GM12878 (cell line): ENCODE measurements around the gene MRPL2. TPM values are rescaled to one million over a fixed set of nuclear protein-coding genes. Genes with fewer than 3 reads are reported as not detected.

ENCODE experiments used
- CBFB ChIP-seq: IDR thresholded peaks from 2 replicates; pipeline ENCODE4 v1.6.1; 2016; ENCODE audit warnings: antibody characterized with exemption, low read depth
- EED ChIP-seq: sonication (generic); IDR thresholded peaks from 2 replicates; pipeline ENCODE4 v1.6.1; 2016; ENCODE audit warnings: antibody characterized with exemption, low read depth
- MEF2B ChIP-seq: fragments of 450-650 bp; IDR thresholded peaks from 2 replicates; pipeline ENCODE4 v1.6.1; 2018; ENCODE audit warnings: mild to moderate bottlenecking, moderate library complexity; ENCODE audit not compliant: partially characterized antibody, poor library complexity, severe bottlenecking
- MTA2 ChIP-seq: fragments of 450-650 bp; IDR thresholded peaks from 2 replicates; pipeline ENCODE4 v1.6.1; 2016; ENCODE audit warnings: low read depth, mild to moderate bottlenecking, moderate library complexity
- NFXL1 ChIP-seq: fragments of 450-650 bp; IDR thresholded peaks from 2 replicates; pipeline ENCODE4 v1.6.1; 2017; ENCODE audit warnings: antibody characterized with exemption, mild to moderate bottlenecking, borderline replicate concordance
- NFYB ChIP-seq: IDR thresholded peaks from 2 replicates; pipeline ENCODE4 v1.6.1; 2011; ENCODE audit warnings: low read depth, mild to moderate bottlenecking, low read length, improper control_type of control experiment, moderate library complexity; ENCODE audit not compliant: insufficient read depth
- NR2C2 ChIP-seq: IDR thresholded peaks from 2 replicates; pipeline ENCODE4 v1.6.1; 2011; ENCODE audit warnings: borderline replicate concordance, low read depth; ENCODE audit not compliant: control insufficient read depth, insufficient read length
- PAX5 ChIP-seq: IDR thresholded peaks from 2 replicates; pipeline ENCODE4 v1.6.1; 2011; ENCODE audit warnings: low read depth, low read length, borderline replicate concordance
- PAX8 ChIP-seq: fragments of 450-650 bp; IDR thresholded peaks from 2 replicates; pipeline ENCODE4 v1.6.1; 2017; ENCODE audit warnings: mild to moderate bottlenecking, moderate library complexity
- PML ChIP-seq: IDR thresholded peaks from 2 replicates; pipeline ENCODE4 v1.6.1; 2012; ENCODE audit warnings: low read length, inconsistent platforms
- POU2F2 ChIP-seq: IDR thresholded peaks from 3 replicates; pipeline ENCODE4 v1.6.1; 2011; ENCODE audit warnings: low read depth, mild to moderate bottlenecking, low read length, borderline replicate concordance
- RELA ChIP-seq: fragments of 450-650 bp; IDR thresholded peaks from 2 replicates; pipeline ENCODE4 v1.8.0; 2014; ENCODE audit warnings: borderline replicate concordance; ENCODE audit not compliant: partially characterized antibody
- SIX5 ChIP-seq: IDR thresholded peaks from 2 replicates; pipeline ENCODE4 v1.6.1; 2011; ENCODE audit warnings: mild to moderate bottlenecking, low read depth, low read length, moderate library complexity; ENCODE audit not compliant: severe bottlenecking
- SMAD5 ChIP-seq: IDR thresholded peaks from 2 replicates; pipeline ENCODE4 v1.6.1; 2016; ENCODE audit warnings: antibody characterized with exemption, low read depth
- SREBF1 ChIP-seq: IDR thresholded peaks from 2 replicates; pipeline ENCODE4 v1.6.1; 2012; ENCODE audit warnings: mild to moderate bottlenecking, low read length
- YY1 ChIP-seq: IDR thresholded peaks from 2 replicates; pipeline ENCODE4 v1.6.1; 2011; ENCODE audit warnings: low read depth, mild to moderate bottlenecking, low read length
- polyA plus RNA-seq, 11 experiments: library from polyadenylated mRNA; depleted of rRNA in 4 of 11; unstranded in 6 of 11; stranded (reverse) in 5 of 11; fragments of >200 nt; fragmentation: Nextera tagmentation in 4 of 11; fragmentation: Illumina TruSeq in 1 of 11; extraction: Ambion mirVana in 4 of 11; extraction: Trizol in 1 of 11; gene quantifications; 1 replicate in 1 of 11; 2 replicates in 10 of 11; pipeline versions ENCODE4 v1.2.1 to v1.2.3, GENCODE V29; 2011 to 2016; ENCODE audit warnings: inconsistent platforms in 2 of 11, missing spikeins in 2 of 11, low read depth in 1 of 11
- total RNA-seq, 4 experiments: library from RNA; depleted of rRNA in 3 of 4; stranded (reverse); fragments of >200 nt in 3 of 4; fragmentation: Illumina TruSeq in 1 of 4; extraction: Trizol in 1 of 4; gene quantifications; 2 replicates each; pipeline versions ENCODE4 v1.2.1 to v1.2.3, GENCODE V29; 2013 to 2021
- TF ChIP-seq, protein P1 (sequence below): IDR thresholded peaks from 2 replicates; pipeline ENCODE4 v1.6.1; 2011; ENCODE audit warnings: low read depth, mild to moderate bottlenecking, low read length, moderate library complexity, borderline replicate concordance; ENCODE audit errors: extremely low read depth
- TF ChIP-seq, protein P2 (sequence below): fragments of 150-350 bp; IDR thresholded peaks from 2 replicates; pipeline ENCODE4 v1.6.1; 2014; ENCODE audit warnings: mild to moderate bottlenecking, low read depth, low read length
- TF ChIP-seq, protein P3 (sequence below), 3 experiments: IDR thresholded peaks in 2 of 3; conservative IDR thresholded peaks in 1 of 3; 2 replicates each; pipeline ENCODE4 v1.5.1; 2011; ENCODE audit warnings: low read depth in 3 of 3, low read length in 3 of 3, mild to moderate bottlenecking in 3 of 3, control low read depth in 2 of 3, moderate library complexity in 2 of 3, inconsistent platforms in 1 of 3, mixed read lengths in 1 of 3; ENCODE audit not compliant: control insufficient read depth in 2 of 3, insufficient read depth in 1 of 3; ENCODE audit errors: extremely low read depth in 1 of 3
- TF ChIP-seq, protein P4 (sequence below): IDR thresholded peaks from 2 replicates; pipeline ENCODE4 v1.6.1; 2011; ENCODE audit warnings: borderline replicate concordance, low read depth, mild to moderate bottlenecking, moderate library complexity, mixed read lengths, low read length; ENCODE audit not compliant: insufficient read depth; ENCODE audit errors: extremely low read length
- TF ChIP-seq, protein P5 (sequence below): fragments of 450-650 bp; IDR thresholded peaks from 2 replicates; pipeline ENCODE4 v1.6.1; 2017; ENCODE audit warnings: mild to moderate bottlenecking, moderate library complexity

MRPL2 gene
- total and polyA plus RNA-seq, 10 of the 15 experiments (the other 5 are each of a cell fraction or from before 2014, with no cell fraction given) = 29.7 to 125 (median 50.2) TPM

GRCh38 chr6:43053545-43054205 lies 5.6 kb downstream of the MRPL2 start, which contains the start of gene CUL7 (continued):
- TF ChIP-seq SIX5 = peak; percentile 8
- peak; percentile 79 for TF ChIP-seq EED
- TF ChIP-seq, protein P1, sequence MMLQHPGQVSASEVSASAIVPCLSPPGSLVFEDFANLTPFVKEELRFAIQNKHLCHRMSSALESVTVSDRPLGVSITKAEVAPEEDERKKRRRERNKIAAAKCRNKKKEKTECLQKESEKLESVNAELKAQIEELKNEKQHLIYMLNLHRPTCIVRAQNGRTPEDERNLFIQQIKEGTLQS = no peak
- TF ChIP-seq SREBF1 = no peak
- TF ChIP-seq, protein P2, sequence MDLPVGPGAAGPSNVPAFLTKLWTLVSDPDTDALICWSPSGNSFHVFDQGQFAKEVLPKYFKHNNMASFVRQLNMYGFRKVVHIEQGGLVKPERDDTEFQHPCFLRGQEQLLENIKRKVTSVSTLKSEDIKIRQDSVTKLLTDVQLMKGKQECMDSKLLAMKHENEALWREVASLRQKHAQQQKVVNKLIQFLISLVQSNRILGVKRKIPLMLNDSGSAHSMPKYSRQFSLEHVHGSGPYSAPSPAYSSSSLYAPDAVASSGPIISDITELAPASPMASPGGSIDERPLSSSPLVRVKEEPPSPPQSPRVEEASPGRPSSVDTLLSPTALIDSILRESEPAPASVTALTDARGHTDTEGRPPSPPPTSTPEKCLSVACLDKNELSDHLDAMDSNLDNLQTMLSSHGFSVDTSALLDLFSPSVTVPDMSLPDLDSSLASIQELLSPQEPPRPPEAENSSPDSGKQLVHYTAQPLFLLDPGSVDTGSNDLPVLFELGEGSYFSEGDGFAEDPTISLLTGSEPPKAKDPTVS = no peak
- no peak for TF ChIP-seq RELA
- peak; percentile 62 for TF ChIP-seq YY1
- TF ChIP-seq NR2C2 = no peak
- TF ChIP-seq, protein P3, sequence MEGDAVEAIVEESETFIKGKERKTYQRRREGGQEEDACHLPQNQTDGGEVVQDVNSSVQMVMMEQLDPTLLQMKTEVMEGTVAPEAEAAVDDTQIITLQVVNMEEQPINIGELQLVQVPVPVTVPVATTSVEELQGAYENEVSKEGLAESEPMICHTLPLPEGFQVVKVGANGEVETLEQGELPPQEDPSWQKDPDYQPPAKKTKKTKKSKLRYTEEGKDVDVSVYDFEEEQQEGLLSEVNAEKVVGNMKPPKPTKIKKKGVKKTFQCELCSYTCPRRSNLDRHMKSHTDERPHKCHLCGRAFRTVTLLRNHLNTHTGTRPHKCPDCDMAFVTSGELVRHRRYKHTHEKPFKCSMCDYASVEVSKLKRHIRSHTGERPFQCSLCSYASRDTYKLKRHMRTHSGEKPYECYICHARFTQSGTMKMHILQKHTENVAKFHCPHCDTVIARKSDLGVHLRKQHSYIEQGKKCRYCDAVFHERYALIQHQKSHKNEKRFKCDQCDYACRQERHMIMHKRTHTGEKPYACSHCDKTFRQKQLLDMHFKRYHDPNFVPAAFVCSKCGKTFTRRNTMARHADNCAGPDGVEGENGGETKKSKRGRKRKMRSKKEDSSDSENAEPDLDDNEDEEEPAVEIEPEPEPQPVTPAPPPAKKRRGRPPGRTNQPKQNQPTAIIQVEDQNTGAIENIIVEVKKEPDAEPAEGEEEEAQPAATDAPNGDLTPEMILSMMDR (IDR thresholded peaks at IDR 0.05 in 2 of 3, conservative IDR thresholded peaks at IDR 0.05 in 1 of 3; ENCODE audit: control insufficient read depth in 2 of 3, extremely low read depth in 1 of 3, insufficient read depth in 1 of 3, low read depth in 3 of 3, low read length in 3 of 3) = no peak
- peak; percentile 18; the same call in 1 of the 2 replicates for TF ChIP-seq CBFB
- TF ChIP-seq, protein P4, sequence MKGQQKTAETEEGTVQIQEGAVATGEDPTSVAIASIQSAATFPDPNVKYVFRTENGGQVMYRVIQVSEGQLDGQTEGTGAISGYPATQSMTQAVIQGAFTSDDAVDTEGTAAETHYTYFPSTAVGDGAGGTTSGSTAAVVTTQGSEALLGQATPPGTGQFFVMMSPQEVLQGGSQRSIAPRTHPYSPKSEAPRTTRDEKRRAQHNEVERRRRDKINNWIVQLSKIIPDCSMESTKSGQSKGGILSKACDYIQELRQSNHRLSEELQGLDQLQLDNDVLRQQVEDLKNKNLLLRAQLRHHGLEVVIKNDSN = no peak
- TF ChIP-seq PML = peak; percentile 88
- no peak for TF ChIP-seq PAX8
- TF ChIP-seq, protein P5, sequence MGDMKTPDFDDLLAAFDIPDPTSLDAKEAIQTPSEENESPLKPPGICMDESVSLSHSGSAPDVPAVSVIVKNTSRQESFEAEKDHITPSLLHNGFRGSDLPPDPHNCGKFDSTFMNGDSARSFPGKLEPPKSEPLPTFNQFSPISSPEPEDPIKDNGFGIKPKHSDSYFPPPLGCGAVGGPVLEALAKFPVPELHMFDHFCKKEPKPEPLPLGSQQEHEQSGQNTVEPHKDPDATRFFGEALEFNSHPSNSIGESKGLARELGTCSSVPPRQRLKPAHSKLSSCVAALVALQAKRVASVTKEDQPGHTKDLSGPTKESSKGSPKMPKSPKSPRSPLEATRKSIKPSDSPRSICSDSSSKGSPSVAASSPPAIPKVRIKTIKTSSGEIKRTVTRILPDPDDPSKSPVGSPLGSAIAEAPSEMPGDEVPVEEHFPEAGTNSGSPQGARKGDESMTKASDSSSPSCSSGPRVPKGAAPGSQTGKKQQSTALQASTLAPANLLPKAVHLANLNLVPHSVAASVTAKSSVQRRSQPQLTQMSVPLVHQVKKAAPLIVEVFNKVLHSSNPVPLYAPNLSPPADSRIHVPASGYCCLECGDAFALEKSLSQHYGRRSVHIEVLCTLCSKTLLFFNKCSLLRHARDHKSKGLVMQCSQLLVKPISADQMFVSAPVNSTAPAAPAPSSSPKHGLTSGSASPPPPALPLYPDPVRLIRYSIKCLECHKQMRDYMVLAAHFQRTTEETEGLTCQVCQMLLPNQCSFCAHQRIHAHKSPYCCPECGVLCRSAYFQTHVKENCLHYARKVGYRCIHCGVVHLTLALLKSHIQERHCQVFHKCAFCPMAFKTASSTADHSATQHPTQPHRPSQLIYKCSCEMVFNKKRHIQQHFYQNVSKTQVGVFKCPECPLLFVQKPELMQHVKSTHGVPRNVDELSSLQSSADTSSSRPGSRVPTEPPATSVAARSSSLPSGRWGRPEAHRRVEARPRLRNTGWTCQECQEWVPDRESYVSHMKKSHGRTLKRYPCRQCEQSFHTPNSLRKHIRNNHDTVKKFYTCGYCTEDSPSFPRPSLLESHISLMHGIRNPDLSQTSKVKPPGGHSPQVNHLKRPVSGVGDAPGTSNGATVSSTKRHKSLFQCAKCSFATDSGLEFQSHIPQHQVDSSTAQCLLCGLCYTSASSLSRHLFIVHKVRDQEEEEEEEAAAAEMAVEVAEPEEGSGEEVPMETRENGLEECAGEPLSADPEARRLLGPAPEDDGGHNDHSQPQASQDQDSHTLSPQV = no peak
- no peak for TF ChIP-seq MEF2B
- TF ChIP-seq PAX5 = peak; percentile 62; the same call in 1 of the 2 replicates
- TF ChIP-seq NFYB = peak; percentile 45; the same call in 1 of the 2 replicates
- TF ChIP-seq MTA2 = 0 out of 2 replicates have a peak, but pooled peaks have one; percentile 35
- TF ChIP-seq NFXL1 = no peak
- TF ChIP-seq POU2F2 = peak; percentile 72; the same call in 1 of the 3 replicates
- peak; percentile 89 for TF ChIP-seq SMAD5
